Stimulated activated CD8-positive, alpha-beta memory T cell treated with anti-CD3 and anti-CD28 coated beads, Interleukin-15, amount 100 ng/mL, for 1 hour (primary cell): ENCODE data around the gene MSI2.

Experiments used
- DNase-seq: peaks from one replicate; pipeline ENCODE4 v3.0.0-alpha.2; 2020; ENCODE audit warnings: low read depth

MSI2 gene

DNA sequence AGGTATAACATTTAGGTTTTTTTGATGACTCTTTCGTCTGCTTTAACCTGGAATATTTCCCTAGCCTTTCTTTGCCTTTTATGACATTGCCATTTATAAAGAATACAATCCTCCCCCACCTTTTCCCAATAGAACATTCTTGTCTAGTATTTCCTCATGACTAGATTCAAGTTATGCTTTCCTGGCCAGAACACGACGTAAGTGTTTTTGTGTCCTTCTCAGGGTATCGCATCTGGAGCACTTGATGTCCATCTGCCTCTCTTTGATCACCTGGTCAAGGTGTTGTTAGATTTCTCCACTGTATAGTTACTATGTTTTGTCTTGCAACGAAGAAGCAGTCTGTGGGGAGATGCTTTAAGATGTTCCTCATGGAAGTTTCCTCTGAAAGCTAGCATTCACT lies 87.4 kb downstream of the MSI2 start:
- DNase-seq: no peak

DNA sequence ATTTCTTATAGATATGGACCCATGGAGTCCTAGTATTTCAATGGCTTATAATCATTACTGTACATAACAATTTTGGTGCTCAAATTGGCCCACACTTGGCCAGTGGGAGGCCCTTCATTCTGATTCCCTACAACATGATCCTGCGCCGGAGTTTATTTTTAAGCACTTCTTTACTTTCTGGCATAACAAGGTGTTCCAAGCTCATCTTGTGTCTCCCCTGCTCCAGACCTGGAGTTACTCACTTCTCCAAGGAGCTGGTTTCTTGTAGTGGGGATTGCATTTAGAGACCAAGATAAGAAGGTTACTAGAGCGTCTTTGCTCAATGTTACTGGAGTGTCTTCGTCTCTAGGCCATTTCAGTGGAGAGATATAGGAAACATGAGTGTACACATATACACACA lies 87.9 kb downstream of the MSI2 start:
- no peak for DNase-seq

DNA sequence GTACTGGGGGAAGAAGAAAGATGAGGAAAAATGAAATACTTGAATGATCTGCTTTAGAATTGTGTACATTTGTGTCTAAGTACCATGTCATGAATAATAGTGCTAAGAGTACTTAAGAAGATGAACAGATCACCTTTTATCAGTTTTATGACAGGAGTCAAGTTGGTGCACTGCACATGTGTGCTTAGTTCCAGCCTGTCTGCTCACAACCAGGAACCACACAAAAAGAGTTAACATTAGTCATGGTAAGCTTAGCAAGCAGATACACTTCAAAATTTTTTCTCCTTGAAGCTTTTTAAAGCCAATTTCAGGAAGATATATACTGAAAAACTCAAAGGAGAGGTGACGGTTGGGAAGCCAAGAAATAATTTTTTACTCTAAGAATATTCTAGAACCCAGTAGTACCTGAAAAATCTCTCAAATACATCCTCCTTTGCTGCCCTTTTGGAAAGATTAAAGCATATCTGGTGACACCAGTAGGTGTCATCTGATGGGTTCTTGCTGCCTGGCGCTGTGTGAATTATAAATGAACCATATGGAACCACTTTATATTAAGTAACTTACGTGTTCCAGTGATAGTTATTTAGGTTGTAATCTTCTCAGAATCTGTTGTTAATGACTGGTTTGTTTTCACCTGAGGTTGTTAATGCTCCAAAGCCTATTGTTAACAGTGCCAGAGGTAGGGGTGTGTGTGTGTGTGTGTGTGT lies 93.4 kb downstream of the MSI2 start:
- DNase-seq: no peak

DNA sequence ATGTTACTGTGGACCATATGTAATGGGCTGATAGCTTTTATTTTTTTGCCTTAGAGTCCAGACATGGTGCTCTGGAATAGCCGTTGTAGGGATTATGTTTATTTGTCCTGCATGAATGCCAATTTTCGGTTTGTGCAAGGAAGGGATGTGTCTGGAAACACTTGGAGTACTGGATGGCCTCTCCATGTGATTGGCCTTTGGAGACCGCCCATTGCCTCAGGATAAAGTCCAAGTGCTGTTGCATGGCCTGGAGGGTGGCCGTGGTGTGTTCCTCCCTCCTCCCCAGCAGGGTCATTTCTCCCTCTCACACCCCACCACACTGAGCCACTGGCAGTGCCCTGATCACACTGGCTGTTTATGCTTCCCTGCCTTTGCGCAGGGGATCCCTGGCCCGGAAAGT lies 93.9 kb downstream of the MSI2 start:
- DNase-seq: no peak

DNA sequence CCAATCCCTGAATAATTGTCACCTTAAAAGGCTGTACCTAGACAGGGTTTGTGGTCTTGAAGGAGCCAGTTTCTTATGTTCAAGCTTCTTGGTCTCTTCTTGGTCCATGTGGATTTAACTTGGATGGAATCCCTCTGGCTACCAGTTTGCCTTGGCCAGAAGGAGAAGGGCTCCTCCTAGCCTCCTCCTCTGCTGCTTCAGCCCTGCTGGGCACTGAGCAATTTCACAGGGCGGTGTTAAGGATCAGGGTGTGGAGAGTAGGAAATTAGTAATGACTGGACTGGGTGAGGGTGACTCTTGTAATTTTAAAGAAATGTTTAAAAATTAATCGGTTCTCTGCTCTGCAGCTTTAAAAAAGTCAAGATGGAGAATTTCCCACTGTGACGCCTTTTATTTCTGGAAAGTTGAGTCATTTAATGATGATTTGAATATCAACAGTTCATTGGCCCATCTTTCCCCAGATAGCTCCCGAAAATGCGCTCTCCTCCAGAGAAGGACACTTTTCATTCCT lies 96.4 kb downstream of the MSI2 start:
- DNase-seq: no peak

DNA sequence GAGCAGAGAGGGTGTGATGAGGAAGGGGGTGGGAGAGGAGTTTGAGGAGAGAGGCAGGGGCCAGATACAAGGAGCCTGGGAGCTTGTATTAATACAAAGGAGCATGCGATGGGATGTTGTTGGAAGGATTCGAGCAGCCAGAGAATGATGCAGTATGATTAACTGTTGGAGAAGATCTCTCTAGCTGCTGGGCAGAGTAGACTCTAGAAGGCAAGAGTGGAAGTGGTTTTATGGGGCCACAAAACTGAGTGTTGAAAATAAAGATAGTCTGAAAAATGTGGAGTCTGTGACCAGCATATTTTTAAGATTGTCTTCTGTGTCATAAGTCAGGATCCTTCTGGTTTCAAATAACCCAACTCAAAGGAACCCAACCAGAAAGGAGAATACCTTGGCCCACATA lies 98.3 kb downstream of the MSI2 start:
- no peak for DNase-seq

DNA sequence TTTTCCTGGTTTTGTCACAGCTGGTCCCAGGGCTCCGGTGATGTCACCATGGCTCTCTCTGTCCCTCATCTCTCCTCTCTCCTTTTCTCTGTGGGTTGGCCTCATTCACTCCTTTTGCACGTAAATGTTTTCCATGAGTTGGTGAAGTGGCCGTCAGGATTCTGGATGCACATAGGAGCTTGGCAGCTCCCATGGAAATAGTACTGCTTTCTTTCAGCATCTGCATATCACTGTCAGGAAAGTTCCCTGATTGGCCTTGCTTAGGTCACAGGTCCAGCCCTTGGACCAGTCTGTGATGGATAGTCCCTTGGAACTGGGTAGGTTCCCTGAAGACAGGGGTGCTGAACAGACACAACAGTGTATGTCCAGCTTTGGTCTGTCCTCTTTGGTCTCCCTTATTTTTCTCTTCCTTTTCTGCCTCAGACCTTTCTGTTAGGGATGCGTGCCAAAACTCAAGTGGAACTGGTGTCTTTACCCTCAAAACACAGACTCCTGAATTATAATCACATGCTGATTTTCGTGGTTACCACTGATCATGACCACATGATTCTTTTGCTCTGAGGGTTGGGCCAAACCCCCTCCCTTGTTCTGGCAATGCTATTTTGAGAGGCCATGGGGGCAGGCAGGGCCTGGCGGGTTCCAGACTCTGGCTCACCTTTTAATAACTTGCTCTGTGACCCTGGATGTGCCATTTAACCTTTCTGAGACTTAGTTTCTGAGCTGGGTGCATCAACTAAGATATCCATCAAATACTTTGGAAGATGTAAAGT lies 99.0 kb downstream of the MSI2 start:
- DNase-seq: no peak

DNA sequence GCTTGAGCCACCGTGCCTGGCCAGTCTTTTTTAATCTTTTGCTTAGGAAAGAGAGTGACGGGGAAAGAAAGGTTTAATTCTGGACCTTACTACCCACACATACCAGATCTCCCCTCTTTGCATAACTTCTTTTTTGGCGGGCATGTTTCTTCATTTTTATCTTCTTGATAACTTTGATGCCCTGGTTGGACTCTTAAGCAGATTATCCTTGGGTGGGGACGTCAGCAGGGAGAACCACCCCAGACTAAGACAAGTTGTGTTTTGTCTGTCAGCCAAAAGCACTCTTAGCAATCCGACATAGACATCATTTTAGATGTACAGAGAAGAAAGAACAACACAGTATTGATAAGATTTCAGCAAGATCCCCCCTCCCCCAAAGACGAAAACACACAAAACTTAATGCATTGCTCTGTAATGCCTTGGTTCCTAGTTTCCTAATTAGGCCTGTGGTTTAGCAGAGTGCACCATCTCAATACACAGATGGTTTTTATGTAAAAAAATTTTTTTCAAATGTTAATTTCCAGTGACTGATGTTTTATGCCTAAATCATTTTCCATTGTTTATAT lies 99.9 kb downstream of the MSI2 start:
- DNase-seq: no peak

DNA sequence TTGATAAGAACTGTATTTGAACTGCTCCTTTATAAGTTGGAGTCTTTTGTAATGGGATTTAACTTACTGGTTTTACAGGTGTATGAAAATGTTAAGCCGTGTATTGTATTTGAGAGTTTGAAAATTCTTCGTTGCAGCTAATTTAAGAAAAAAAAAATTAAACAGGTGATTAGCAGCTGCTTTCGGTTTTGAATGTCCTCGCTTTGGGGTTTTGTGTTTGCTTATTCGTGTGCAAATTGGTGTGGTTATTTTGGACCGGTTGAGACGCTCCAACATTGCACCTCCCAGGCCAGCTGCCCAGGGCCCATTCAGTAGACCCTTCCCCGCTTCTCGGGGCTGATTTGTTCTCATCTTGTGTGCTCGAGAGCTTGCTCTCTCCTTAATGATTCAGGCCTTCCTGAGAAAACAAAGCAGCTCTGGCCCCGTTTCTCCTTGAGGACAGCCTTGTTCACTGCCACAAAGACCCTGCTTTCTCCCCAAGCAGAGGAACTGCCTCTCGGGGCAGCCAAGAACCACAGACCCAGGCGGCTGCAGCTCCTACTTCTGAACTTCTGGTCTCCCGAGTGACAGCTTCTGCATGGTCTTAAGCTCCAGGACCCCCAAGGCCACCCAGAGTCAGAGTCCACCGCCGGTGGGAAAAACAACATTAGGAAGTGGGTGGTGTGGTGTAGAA lies 100.5 kb downstream of the MSI2 start:
- no peak for DNase-seq

DNA sequence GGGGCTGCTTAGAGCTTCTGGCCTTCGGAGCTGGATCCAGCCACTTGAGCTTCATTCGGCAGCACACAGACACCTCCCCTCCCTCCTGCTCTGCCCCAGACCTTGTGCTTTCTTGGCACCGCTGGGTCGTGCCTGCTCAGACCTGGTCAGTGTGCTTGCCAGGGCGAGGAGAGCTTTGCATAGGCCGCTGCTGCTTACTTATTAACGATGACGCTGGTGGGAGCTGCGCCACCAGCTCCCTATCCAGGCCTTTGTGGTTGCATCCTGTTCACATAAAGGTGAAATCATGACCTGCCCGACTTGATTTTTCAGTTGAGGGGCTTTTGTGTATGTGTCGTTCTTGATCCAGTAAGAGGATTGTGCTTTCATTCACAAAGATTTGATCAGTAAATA lies 101.1 kb downstream of the MSI2 start:
- no peak for DNase-seq

DNA sequence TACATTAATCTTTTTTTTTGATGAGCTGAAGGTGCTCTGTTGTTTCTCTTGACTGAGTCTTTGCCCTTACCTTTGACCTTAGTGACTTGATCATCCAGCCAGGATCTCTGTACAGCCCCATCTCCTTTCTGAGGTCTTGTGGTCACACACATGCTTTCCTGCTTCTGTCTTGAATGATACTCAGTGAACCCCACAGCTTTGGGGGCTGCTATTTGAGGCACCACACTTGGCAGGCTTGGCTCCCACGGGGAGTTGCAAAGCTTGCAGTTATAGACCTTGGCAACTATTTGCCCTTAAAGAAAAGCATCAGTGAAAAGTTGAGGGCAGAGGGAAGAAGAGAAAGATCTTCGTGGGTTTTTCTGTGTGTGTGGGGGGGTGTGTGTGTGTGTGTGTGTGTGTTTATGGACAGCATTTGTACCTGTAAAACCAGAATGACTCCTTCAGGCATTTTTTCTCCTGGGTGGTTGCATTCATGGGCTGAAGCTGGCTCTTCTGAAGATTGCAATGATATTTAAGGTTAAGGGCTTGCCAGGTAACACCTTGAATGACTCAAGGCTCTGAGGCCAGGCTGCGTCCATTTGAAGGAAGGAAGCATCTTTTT lies 101.6 kb downstream of the MSI2 start:
- DNase-seq: no peak

DNA sequence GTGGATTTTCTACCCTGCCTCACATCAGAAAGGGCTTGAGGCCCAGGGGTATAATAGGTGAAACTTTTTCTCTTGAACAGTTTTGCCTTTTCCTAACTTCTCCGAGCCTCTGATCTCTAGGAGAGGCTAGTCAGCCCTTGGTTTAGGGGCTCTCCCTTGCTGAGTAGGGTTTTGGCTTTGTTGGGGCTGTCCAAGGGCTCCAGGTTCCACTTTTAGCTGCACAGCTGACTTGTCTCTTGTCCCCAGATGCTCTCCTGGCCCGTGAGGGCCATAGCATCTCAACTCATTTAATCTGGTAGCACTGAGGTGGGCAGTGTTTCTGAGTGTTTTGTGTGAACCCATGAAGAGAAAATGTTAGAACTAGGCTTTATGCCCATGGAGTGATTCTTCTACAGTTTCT lies 103.9 kb downstream of the MSI2 start:
- DNase-seq: no peak

DNA sequence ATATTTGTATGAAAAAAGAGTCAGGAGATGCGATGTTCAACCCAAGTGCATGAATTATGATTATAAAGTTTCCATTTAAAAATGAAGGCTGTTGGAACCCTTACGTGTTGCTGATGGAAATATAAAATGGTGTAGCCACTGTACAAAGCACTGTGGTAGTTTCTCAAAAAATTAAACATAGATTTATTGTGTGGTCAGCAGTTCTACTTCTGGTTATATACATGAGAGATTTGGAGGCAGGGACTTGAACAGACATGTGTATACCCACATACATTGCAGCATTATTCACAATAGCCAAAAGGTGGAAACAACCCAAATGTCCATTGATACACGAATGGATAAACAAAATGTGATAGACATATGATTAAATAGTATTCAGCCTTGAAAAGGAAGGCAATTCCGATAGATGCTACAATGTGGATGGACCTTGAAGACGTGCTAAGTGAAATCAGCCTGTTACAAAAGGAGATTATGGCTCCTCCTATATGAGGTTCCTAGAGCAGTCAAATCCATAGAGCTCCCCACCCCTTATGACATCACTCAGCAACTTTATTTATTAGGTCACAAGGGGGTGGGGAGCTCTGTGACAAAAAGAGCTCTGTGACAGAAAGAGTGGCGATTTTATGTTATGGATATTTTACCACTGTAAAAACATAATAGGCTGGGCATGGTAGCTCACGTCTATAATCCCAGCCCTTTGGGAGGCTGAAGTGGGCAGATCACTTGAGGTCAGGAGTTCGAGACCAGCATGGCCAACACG lies 106.7 kb downstream of the MSI2 start:
- no peak for DNase-seq

DNA sequence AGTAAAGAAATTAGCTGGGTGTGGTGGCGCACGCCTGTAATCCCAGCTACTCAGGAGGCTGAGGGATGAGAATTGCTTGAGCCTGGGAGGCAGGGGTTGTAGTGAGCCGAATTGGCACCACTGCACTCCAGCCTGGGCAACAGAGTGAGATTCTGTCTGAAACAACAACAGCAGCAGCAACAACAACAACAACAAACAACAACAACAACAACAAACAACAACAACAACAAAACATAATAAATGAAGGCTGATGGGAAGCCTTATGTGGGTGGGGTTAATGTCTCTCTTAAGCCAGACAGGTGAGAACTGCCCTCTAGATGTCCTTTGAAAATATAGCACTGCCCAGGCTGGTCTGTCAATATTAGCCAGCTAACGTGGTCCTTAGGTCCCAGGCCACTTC lies 107.3 kb downstream of the MSI2 start:
- DNase-seq: no peak

DNA sequence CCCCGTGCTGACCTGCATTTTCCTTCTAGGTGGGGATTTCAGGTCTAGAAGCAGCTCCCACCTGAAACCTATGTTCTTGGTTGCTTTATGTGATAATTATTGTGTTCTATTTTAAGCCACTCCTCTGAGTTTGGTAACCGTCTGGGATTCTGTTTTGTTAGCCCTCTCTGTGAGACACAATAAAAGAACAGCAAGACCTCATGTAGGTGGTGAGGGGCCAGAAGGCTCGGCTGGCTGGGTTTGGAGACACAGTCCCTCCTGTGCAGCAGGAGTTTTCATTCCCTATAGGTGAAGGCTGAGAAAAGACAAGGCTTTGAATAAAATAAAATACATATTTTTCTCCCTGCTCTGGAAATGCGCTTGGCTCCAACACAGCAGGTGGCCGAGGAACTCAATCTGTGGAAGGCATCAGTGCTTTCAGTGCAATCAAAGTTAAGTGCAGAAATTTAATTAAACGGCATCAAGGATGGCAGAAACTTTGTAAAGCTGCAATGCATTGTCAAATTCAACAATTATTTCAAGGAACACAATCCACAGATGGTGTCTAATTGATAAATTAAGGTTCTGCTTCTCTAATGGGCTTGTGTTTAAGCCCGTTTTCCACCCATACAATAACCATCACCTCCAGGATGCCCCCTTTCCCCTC lies 107.8 kb downstream of the MSI2 start:
- no peak for DNase-seq

DNA sequence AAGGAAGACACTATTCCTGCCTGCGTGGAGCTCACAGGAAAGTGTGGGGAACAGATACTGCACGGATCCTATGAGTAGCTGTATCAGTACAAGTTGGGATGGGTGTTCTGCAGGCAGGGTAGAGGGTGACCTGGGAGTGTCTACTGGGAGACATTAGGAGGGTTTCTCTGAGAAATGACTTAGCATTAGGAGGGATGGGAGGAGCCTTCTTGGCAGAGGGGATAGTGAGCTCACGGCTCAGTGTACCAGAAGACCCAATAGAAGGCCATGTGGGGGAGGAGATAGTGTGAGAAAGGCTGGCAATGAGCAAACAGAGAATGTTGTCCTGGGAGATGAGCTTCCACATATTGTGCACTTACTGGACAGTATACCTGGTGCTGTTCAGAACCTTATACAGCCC lies 109.1 kb downstream of the MSI2 start:
- DNase-seq: no peak

DNA sequence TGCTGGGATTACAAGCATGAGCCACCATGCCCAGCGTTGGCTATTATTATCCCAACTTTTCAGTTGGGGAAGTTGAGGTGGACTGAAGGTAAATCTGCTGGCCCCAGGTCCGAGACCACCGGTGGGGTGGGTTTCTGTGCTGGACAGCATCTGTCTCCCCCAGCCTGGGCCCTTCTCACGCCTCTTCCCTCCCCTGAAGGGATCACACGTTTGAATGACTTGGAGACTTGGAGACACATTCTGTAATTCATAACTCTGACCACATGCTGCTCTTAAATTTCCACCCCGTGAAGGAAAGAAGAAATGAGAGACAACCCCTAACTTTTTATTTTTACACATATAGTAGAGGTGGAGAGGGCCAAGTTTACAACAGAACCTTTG lies 109.8 kb downstream of the MSI2 start:
- no peak for DNase-seq

DNA sequence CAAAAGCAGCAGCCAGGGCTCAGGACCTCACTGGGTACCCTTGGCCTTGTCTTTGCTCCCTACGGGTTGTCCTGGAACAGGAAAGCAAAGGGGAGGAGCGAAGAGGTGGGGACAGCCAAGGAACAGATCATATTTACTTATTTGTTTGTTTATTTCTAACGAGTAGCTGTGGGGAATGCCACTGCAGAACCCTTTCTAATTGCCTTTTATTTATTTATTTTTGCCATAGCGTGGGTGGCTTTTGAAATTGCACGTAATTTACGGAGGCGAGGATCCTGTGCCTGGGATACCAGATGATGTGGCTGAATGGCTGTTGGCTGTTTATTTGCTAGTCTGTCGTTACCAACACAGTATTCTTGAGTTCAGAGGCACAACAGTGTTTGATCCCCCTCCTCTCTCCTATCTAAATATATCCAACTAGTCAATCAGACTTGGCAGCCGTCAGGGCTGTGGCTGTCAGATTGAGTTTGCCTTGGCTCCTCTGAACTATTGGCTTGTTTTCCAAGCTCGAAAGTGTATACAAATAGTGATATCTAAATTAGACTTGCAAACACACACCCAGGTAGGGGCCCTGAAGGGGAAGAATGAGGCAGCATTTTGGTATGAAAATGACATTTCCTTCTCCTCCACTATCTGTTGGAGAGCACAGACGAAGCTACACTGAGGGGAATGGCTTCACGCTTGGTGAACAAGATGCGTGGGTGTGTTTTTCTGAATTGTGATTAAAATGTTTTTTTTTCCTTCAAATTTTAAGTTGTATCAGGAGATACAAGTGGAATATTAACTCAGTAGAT lies 110.4 kb downstream of the MSI2 start:
- DNase-seq: no peak

DNA sequence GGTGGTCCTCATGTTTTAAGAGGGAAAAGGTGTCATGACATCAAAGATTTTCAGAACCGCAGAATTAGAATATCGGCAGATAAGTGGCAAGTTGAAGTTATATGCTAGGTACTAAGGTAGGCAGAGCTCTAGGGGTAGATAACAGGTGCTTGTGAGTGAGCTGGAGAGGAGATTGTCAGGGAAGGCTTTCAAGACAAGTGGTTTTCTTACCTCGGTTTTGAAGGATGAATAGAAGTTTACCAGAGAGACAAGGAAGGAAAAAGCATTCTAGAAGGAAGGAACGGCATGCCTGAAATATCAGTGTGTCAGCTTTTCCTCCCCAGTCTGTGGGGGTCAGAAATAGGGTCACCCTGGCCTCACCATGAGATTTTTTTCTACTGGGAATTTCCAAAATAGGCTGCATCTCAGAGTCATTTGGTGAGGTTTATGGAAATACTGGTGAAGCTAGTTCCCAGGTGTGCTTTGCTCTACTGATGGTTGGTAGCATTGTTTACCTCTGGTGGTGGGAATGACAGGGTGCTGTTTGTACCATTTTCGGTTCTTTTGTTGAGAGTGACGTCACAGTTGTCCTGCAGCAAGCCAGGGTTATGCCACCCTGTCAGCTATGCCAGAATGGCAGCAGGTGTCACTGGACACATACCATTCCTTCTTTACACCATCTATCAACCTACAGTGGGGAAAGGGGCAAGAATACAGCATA lies 112.5 kb downstream of the MSI2 start:
- no peak for DNase-seq

DNA sequence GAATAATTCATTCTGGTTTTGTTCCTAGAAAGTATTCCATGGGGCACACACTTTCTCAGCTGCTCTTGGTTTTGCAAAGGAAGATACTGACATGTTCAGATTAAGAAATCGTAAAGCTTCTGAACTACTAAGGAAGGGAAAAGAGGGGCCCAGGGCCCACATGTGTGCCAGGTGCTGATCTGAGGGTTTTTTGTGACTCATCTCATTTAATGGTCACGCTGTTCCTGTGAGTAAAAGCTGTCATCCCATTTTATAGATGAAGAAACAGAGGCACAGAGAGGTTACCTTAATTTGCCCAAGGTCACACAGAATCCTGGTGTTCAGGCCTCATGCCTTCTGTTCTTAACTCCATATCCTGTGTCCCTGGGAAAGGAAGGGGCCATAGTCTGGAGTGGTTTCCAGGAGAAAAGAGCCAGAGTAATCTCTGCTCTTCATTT lies 113.2 kb downstream of the MSI2 start:
- DNase-seq: no peak
